ENCODE data around the gene BCAR3. TPM values are rescaled to one million over a fixed set of nuclear protein-coding genes. Genes with fewer than 3 reads are reported as not detected.
A peak's percentile ranks its signal among the peaks of the same experiment; 100 is the strongest.
"Not testable (repeated sequence)": the region's sequence is repeated elsewhere in the genome, so short reads cannot be mapped to it uniquely, and the experiment has no call there.

The BCAR3 gene
- total RNA-seq, 1 experiment from 2014 or later: 60.0 TPM

DNA sequence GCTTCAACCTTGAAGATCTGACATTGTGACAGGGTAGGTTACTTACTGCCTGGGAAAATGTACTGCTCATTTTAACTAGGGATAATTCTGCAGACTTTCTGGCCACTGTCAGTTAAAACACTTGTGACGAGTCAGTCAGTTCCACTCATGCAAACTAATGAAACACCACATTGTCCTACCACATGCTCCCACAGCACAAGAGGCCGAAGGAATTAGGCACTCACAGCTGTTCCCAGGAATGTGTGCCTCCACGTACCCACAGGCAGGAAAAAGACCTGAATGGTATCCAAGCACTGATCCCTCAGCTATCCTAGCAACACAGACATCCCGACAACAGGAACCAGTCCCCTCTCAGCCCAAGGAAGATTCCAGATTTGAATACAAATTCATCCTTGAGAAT lies 12.3 kb downstream of the BCAR3 start:
- peak; percentile 90 for DNase-seq (ENCODE audit: low read depth)

- no peak for DNase-seq (ENCODE audit: low read depth)
Observed at GRCh38 chr1:93668951-93669350, 12.7 kb downstream of the BCAR3 start.

- peak; percentile 65 for DNase-seq (ENCODE audit: low read depth)
Observed at GRCh38 chr1:93668121-93668520, 13.5 kb downstream of the BCAR3 start.

GRCh38 chr1:93667642-93668041 lies 14.0 kb downstream of the BCAR3 start:
- peak; percentile 53 for DNase-seq (ENCODE audit: low read depth)

DNA sequence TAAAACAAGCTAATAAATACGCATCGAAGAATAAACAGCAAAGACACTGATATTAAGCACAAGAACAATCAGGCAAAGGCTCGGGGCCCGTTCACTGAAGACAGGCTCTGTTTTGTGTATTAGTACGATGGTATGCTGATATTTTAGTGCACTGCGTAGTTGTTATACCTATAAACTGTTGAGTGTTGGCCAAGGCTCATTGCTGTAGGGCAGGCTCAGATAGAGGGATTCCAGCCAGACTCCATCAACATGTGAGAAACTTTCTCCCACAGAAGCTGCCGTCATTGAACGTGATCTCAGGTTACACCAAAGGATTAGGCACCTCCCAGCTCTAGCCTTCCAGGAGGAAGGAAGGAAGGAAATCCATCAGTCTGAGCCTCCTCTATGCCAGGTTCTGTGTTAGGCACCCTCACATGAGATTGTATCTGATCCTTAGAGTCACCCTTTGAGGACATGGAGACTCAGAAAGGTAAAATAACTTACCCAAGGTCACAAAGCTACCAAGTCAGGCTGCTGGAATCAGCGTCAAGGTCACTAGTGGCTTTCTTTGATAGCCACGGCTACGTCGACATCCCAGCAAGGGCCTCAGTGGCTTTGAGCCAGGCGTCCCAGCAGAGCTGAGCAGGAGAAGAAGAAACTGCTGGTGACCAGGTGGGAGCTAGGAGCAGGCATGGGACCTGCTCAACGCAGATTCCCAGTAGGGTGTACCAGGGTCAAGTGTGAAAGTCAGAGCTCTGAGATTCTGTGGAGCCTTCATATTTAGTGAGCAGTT lies 14.8 kb downstream of the BCAR3 start:
- DNase-seq (ENCODE audit: low read depth): peak; percentile 59

DNA sequence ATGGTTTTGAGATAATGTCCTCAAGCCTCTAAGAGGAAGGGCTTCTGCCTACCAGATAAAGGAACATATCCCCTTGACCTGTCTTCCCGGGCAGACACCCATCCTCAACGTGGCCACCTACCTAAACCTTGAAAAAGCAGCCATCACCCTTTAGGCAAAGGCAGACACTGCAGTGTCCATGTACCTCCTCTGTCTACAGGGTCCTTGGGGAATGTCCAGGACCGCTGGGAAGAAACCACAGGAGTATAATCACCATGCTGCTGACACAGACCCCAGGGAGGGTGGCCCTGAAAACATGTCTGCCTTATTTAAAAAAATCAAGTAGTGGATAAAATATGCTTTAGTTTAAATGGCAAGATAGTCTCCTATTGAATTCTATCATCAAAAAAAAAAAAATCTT lies 16.6 kb downstream of the BCAR3 start:
- no peak for DNase-seq (ENCODE audit: low read depth)

GRCh38 chr1:93663208-93663614 lies 18.4 kb downstream of the BCAR3 start:
- DNase-seq (ENCODE audit: low read depth): no peak

GRCh38 chr1:93662481-93663207 lies 19.0 kb downstream of the BCAR3 start:
- DNase-seq (ENCODE audit: low read depth): peak; percentile 61

GRCh38 chr1:93661829-93662474 lies 19.7 kb downstream of the BCAR3 start:
- peak; percentile 86 for DNase-seq (ENCODE audit: low read depth)

- not testable (repeated sequence) for DNase-seq (ENCODE audit: low read depth)
Observed at GRCh38 chr1:93661341-93661740, 20.3 kb downstream of the BCAR3 start.

DNA sequence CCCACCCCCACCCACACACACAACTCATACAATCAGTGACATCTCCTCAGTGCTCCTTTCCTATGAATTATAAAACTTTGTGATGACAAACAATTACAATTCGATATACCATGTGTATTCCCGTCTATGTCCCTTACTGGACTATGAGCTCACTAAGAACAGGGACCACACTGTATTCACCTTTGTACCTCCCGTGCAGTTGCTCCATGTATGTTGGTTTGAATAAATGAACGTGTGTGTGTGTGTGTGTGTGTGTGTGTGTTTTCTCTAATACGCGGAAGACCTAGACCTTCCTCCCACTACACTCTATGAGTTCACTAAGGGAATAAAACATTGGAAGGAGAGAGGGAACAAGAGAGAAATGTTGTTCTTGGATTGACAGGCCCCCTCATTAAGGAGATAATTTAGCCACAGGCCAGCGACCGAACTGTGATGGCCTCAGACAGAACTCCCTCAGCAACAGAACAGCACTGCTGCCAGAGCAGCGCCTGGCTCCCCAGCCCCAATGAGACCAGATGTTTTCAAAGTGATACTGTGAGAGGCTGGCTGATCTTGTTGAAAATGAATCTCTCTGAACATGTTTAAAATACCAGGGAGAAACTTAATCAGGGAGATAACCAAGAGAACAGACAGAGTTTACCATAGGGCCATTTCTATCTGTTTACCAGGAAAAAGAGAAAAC lies 21.7 kb downstream of the BCAR3 start:
- no peak for DNase-seq (ENCODE audit: low read depth)

GRCh38 chr1:93658188-93658587 lies 23.4 kb downstream of the BCAR3 start:
- no peak for DNase-seq (ENCODE audit: low read depth)

DNA sequence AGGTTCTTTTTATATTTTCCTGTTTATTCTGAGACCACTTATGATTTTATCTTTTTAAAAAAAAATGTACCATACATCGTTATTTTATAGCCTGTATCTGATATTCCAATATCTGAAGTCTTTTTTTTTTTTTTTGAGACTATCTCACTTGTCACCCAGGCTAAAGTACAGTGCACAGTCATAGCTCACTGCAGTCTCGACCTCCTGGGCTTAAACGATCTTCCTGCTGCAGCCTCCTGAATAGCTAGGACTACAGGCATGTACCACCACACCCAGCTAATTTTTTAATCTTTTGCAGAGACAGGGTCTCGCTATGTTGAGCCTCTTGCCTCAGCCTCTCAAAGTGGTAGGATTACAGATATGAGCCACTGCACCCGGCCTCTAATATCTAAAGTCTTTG lies 25.1 kb downstream of the BCAR3 start:
- DNase-seq (ENCODE audit: low read depth): no peak

GRCh38 chr1:93653656-93654055 lies 28.0 kb downstream of the BCAR3 start:
- DNase-seq (ENCODE audit: low read depth): no peak

DNA sequence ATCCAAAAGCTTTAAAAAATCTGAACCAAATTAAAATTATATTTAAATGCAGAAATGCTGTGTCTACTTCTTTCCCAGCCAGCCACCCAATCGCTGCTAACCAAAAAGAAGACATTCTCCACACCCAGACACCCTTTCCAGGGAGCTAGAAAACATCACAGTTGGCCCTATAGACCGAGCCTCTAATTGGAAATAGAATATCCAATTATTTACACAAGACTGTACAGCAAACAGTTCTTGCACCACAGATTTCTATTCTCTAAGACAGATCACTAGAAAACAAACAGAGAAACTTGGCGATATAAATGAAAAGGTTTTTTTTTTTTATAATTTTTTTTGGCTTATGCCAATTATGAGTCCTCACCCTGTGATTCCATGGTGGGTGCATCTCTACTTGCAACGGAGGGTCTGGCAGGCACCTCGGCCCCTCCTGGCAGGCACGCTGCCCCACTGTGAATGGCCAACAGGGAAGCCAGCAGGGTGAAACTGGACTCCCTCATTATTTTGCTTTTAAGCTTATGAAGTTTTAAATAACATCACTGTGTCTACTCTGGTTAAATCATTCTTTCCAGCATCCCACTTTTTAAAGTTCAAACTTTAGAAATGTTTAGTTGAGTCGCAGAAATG lies 29.2 kb downstream of the BCAR3 start:
- no peak for DNase-seq (ENCODE audit: low read depth)

GRCh38 chr1:93651695-93652094 lies 29.9 kb downstream of the BCAR3 start:
- DNase-seq (ENCODE audit: low read depth): no peak

DNA sequence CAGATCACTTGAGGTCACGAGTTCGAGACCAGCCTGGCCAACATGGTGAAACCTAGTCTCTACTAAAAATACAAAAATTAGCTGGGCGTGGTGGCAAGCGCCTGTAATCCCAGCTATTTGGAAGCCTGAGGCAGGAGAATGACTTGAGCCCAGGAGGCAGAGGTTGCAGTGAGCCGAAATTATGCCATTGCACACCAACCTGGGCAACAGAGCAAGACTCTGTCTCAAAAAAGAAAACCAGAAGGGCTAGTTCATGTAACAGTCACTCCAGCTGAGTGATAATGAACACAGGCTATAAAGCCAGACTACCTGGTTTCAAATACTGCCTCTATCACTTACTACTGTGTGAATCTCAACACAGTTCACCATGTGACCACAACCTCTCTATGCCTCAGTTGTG lies 31.5 kb downstream of the BCAR3 start:
- DNase-seq (ENCODE audit: low read depth): not testable (repeated sequence)

DNA sequence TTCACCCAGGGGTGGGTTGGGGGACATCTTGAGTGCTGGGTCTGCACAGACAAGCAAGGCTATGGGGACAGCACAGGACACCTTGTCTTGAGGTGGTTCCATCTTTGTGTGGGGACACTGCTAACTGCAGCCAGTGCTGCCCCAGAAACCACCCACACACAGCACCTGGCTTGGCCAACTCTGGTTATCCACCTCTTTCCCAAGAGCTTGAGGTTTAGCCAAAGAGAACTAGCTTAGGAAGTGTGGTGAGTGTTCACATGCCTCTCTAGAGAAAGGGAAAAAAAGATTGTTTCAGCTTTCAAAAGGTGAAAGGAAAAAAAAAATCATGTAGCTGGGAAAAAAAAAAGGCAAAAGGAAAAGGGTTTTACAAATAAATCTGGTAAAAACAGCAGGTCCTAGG lies 32.4 kb downstream of the BCAR3 start:
- DNase-seq (ENCODE audit: low read depth): no peak

GRCh38 chr1:93648656-93649055 lies 33.0 kb downstream of the BCAR3 start:
- DNase-seq (ENCODE audit: low read depth): no peak

DNA sequence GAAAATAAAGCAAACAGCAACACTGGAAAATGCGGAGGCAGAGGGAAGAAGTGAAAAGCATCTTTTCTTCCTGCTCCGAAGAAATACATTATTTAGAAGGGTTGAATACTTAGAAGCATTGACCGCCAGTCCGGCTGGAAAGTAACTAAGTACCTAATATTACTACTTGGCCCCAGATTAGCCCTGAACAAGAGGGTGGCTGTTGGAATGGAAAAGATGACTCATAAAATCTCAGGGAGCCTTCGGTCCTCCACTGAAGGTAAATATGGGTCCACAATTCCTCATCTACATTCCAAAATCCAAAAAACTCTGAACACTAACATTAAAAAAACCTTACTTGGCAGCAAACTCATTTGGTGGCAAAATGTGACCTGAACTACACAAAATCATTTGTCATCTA lies 40.1 kb downstream of the BCAR3 start:
- no peak for DNase-seq (ENCODE audit: low read depth)

GRCh38 chr1:93640656-93641440 lies 40.8 kb downstream of the BCAR3 start:
- no peak for DNase-seq (ENCODE audit: low read depth)
